Measurements from ENCODE around the gene IFIH1. TPM values are rescaled to one million over a fixed set of nuclear protein-coding genes. Genes with fewer than 3 reads are reported as not detected.
A peak's percentile ranks its signal among the peaks of the same experiment; 100 is the strongest.

The IFIH1 gene
- total RNA-seq, 1 experiment from 2014 or later: 4.7 TPM

- ChIA-PET POLR2A (ENCODE audit: unreplicated experiment) (interaction anchor here (0.6 kb wide), 1 partner anchor 33 kb away, joined by 5 read pairs; no protein-coding TSS in a partner anchor), CTCF (interaction anchor here (0.6 kb wide), 1 partner anchor 48 kb away, joined by 4 read pairs; no protein-coding TSS in a partner anchor)
- Histone ChIP-seq H3K27me3 (ENCODE audit: insufficient read depth, low read depth) (no peaks in the 10 kb centered on the region), H2AFZ (no peak overlapping the region), H3F3A (ENCODE audit: insufficient read depth, low read depth) (no peaks in the 10 kb centered on the region), H4K20me1 (ENCODE audit: insufficient read depth) (no peaks in the 10 kb centered on the region), H3K4me3 (no peak overlapping the region), H3K36me3 (ENCODE audit: low read depth) (no peaks in the 10 kb centered on the region), H3K9me2 (ENCODE audit: insufficient read depth) (no peaks in the 10 kb centered on the region), H3K79me2 (ENCODE audit: low read depth) (no peaks in the 10 kb centered on the region), H3K9me3 (ENCODE audit: insufficient read depth, low read depth) (no peaks in the 10 kb centered on the region), H3K27ac (no peak overlapping the region), H3K4me2 (no peak overlapping the region), H3K4me1 (replicated peaks; ENCODE audit: insufficient read depth) (peaks cover 6% of the 10 kb centered on the region; the same call in 1 of the 2 replicates)
- TF ChIP-seq, protein P1, sequence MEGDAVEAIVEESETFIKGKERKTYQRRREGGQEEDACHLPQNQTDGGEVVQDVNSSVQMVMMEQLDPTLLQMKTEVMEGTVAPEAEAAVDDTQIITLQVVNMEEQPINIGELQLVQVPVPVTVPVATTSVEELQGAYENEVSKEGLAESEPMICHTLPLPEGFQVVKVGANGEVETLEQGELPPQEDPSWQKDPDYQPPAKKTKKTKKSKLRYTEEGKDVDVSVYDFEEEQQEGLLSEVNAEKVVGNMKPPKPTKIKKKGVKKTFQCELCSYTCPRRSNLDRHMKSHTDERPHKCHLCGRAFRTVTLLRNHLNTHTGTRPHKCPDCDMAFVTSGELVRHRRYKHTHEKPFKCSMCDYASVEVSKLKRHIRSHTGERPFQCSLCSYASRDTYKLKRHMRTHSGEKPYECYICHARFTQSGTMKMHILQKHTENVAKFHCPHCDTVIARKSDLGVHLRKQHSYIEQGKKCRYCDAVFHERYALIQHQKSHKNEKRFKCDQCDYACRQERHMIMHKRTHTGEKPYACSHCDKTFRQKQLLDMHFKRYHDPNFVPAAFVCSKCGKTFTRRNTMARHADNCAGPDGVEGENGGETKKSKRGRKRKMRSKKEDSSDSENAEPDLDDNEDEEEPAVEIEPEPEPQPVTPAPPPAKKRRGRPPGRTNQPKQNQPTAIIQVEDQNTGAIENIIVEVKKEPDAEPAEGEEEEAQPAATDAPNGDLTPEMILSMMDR (conservative IDR thresholded peaks at IDR 0.05): no peak
- no peak for TF ChIP-seq EZH2 (IDR thresholded peaks at IDR 0.05; ENCODE audit: low read depth)
- DNase-seq: peak in 1 of 2 experiments; percentile 57
- BruUV-seq (replicated peaks): no TSS peak
- intact Hi-C loops (cut with micrococcal nuclease; ENCODE audit: unreplicated experiment): no loop called here
These were observed 9.6 kb downstream of the IFIH1 start for GRCh38 chr2:162308747-162309503.

DNA sequence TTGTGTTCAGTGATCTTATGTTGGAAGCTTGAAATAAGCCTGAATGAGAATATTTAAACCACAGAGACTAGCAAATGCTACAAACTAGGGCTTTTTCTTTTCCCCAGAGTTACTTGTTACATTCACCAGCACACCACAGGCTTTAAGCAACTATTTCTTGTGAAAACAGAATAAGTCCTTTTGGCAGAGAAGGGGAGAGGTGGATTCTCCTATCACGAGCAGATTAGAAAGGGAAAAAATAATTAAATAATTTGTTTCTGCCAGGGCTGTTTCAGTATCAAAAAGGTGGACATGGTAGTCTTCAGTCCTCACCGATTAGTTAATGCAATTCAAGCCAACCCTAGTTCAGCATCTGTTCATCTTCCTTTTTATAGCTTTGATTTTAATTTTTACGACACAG, 12.6 kb downstream of the IFIH1 start:
- Histone ChIP-seq H3K27ac (no peak overlapping the region), H3K9me3 (ENCODE audit: insufficient read depth, low read depth) (no peaks in the 10 kb centered on the region), H3K4me1 (replicated peaks; ENCODE audit: insufficient read depth) (peaks cover 6% of the 10 kb centered on the region; the same call in 1 of the 2 replicates), H3K27me3 (ENCODE audit: insufficient read depth, low read depth) (no peaks in the 10 kb centered on the region), H3K4me3 (no peak overlapping the region), H3F3A (ENCODE audit: insufficient read depth, low read depth) (no peaks in the 10 kb centered on the region), H4K20me1 (ENCODE audit: insufficient read depth) (no peaks in the 10 kb centered on the region), H3K36me3 (ENCODE audit: low read depth) (no peaks in the 10 kb centered on the region), H3K9me2 (ENCODE audit: insufficient read depth) (no peaks in the 10 kb centered on the region), H3K79me2 (ENCODE audit: low read depth) (no peaks in the 10 kb centered on the region), H2AFZ (no peak overlapping the region), H3K4me2 (no peak overlapping the region)
- intact Hi-C loops (cut with micrococcal nuclease; ENCODE audit: unreplicated experiment): no loop called here
- BruUV-seq (replicated peaks): no TSS peak
- ChIA-PET POLR2A (ENCODE audit: unreplicated experiment) (no interaction called here), CTCF (no interaction called here)
- no peak for DNase-seq
- TF ChIP-seq, protein P1 (conservative IDR thresholded peaks at IDR 0.05): no peak
- no peak for TF ChIP-seq EZH2 (IDR thresholded peaks at IDR 0.05; ENCODE audit: low read depth)

GRCh38 chr2:162301877-162302276, 16.6 kb downstream of the IFIH1 start:
- H3K4me3 ChIP-seq: no peak overlapping the region
- no peaks in the 10 kb centered on the region for H3K36me3 ChIP-seq (ENCODE audit: low read depth)
- no peaks in the 10 kb centered on the region for H4K20me1 ChIP-seq (ENCODE audit: insufficient read depth)
- H3K9me3 ChIP-seq (ENCODE audit: insufficient read depth, low read depth): no peaks in the 10 kb centered on the region
- no peaks in the 10 kb centered on the region for H3K27me3 ChIP-seq (ENCODE audit: insufficient read depth, low read depth)
- no peak overlapping the region for H2AFZ ChIP-seq
- BruUV-seq (replicated peaks): no TSS peak
- H3K27ac ChIP-seq: no peak overlapping the region
- ChIA-PET POLR2A (ENCODE audit: unreplicated experiment) (no interaction called here), CTCF (interaction anchor here (0.5 kb wide), 1 partner anchor 1076 kb away, joined by 3 read pairs; no protein-coding TSS in a partner anchor)
- no peaks in the 10 kb centered on the region for H3K79me2 ChIP-seq (ENCODE audit: low read depth)
- H3F3A ChIP-seq (ENCODE audit: insufficient read depth, low read depth): no peaks in the 10 kb centered on the region
- H3K4me2 ChIP-seq: no peak overlapping the region
- no peak for DNase-seq
- intact Hi-C loops (cut with micrococcal nuclease; ENCODE audit: unreplicated experiment): no loop called here
- no peaks in the 10 kb centered on the region for H3K4me1 ChIP-seq (replicated peaks; ENCODE audit: insufficient read depth)
- no peak for TF ChIP-seq EZH2 (IDR thresholded peaks at IDR 0.05; ENCODE audit: low read depth)
- TF ChIP-seq, protein P1 (conservative IDR thresholded peaks at IDR 0.05): no peak
- H3K9me2 ChIP-seq (ENCODE audit: insufficient read depth): no peaks in the 10 kb centered on the region

All from PC-9 (cell line).